NT2/D1 (cell line): Measurements from ENCODE around the gene SARS1.

ENCODE experiments used
- SUZ12 ChIP-seq: IDR thresholded peaks from 2 replicates; pipeline ENCODE4 v1.6.1; 2011; ENCODE audit not compliant: insufficient read length, insufficient read depth; ENCODE audit errors: extremely low read depth
- YY1 ChIP-seq: IDR thresholded peaks from 2 replicates; pipeline ENCODE4 v1.6.1; 2011; ENCODE audit not compliant: insufficient read length, insufficient read depth
- ZNF274 ChIP-seq: IDR thresholded peaks from 2 replicates; pipeline ENCODE4 v1.6.1; 2011; ENCODE audit warnings: mild to moderate bottlenecking, low read depth, low read length

DNA sequence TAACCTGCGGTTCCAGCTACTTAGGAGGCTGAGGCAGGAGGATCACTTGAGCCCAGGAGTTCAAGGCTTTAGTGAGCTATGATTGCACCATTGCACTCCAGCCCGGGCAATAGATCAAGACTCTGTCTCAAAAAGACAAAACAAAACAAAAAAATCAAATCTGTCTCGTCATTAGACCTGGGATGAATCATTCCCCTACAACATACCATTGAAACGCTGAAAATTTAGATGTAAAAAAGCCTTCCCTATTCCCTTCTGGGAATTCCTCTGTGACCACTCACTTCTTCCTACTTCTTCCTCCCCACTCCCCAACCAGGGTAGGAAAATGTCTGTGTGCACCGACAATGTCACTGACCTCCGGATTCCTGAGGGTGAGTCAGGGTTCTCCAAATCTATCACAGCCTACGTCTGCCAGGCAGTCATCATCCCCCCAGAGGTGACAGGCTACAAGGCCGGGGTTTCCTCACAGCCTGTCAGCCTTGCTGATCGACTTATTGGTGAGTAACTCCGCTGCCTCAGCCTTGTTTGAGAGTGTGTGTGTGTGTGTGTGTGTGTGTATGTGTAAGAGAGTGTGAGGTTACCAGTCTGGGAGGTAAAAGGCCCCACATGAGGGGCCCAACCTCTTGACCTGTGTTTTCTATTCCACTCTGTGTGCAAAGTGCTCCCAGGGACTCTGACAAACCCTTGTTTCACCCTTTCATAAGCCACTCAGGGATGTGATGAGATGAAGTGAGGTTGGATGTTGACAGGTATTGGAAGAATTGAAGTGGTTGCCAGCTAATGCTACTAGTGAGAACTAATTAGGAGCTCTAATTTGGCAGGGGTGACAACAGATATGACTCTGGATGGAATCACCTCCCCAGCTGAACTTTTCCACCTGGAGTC, 16.3 kb upstream of the SARS1 start:
- TF ChIP-seq ZNF274 (no peak), SUZ12 (no peak), YY1 (no peak)
